Activated CD4-positive, alpha-beta T cell treated with anti-CD3 and anti-CD28 coated beads for 48 hours (primary cell): ENCODE data around the gene E2F2.

Source experiments
- DNase-seq: peaks from one replicate; pipeline ENCODE4 v3.0.0-alpha.2; 2020

The E2F2 gene

DNA sequence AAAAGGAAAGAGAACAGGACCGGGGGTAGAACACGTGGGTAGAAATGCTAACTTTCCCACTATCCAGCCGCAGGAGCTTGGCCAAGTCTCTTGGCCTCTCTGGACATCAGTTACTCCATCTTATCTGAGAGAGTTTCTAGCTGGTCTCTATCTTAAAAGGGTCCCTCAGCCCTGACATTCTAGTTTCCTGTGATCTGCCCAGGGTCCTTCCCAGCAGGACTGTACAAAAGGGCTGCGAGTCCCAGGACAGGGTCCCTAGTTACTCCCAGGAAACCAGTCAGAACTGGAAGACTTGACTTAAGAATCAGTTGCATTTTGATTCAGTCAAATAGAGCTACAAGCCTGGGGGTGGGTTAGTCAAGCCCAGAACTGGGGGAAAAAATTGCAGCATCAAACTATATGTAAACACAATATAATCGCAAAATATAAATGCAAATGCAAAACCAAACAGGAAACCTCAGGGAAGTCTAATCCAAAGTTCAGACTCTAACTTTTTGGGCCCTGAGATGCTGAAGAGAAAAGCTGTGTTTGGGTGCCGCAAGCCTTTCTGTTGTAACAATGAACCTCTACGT is 49.9 kb downstream of the E2F2 start:
- no peak for DNase-seq

DNA sequence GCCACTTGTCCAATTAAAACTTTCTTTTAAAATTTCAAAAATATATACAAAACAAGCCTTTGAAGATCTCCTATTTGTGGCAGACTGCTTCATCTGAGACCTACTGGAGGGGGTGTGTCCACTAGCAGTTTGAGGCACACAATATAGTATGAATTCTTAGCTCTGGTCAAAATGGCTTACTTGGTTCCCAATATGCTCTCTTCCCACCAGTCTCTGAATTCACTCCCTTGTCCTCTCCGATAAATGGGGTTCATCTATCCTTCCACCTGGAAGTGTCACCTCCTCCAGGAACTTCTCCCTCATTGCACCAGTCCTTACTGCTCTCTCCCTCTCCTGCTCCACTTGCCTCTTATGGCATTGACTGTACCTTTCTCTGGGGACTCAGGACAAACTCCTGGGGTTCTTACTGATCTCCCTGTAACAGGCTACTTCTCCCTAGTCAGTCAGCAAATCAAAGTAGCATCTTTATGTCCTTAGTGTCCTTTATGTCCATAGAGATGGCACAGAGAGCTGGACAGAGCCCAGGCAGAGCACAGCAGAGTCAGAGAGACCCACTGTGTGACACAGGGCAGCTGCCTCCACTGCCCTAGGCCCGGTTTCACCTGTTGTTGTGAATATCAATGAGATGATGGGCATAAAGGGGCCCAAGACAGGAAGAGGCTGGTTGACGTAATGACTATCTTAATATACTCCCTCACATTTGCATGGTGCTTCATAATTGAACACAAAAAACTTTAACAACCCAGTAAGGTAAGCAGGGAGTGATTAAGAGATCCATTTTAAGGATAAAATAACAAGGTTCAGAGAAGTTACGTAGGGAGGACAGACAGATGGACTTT is 50.6 kb downstream of the E2F2 start:
- no peak for DNase-seq

DNA sequence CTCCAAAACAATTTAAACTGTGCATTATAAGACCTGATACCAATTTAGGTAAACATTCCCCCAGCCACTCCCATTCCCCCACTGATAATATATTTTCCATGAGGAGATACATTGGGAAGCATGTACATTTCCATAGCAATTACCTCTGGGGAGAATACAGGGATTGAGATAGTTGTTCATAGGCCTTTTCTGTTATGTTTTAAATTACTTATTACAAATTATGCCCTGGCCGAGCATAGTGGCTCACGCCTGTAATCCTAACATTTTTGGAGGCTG is 51.4 kb downstream of the E2F2 start:
- no peak for DNase-seq

DNA sequence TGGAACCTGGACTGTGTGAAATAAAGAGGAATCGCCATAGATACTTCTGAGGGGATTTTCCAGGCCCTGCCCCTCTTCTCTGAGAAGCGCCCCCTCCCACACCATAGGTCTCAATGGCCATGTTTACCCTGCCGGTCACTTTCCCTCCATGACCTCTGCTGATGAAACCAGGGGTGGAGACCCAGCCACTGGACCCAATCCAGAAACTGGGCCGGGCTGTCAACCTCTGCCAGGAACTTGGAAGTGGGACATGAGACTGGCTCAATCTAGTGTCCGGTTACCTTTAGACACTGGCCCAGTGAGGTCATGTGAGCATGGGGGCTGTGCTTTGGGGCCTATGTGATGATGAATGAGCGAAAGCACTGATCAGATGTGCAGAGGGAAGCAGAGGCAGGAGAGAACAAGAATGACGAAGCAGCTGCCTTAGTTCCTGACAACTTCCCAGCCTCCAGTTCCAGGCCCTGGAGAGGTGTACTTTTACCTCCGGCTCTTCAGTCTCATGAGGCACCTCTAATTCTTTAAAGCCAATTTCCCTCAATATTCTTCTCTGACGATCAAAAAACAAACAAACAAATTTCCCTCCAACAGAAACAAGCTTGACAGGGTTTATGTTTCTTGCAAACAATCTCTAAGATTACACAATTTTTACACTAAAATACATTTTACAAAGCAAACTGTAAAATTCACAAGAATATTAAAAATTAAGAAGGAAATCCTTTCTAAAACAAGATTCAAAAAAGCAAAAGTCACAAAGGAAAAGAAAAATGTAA is 52.0 kb downstream of the E2F2 start:
- DNase-seq, result no peak

DNA sequence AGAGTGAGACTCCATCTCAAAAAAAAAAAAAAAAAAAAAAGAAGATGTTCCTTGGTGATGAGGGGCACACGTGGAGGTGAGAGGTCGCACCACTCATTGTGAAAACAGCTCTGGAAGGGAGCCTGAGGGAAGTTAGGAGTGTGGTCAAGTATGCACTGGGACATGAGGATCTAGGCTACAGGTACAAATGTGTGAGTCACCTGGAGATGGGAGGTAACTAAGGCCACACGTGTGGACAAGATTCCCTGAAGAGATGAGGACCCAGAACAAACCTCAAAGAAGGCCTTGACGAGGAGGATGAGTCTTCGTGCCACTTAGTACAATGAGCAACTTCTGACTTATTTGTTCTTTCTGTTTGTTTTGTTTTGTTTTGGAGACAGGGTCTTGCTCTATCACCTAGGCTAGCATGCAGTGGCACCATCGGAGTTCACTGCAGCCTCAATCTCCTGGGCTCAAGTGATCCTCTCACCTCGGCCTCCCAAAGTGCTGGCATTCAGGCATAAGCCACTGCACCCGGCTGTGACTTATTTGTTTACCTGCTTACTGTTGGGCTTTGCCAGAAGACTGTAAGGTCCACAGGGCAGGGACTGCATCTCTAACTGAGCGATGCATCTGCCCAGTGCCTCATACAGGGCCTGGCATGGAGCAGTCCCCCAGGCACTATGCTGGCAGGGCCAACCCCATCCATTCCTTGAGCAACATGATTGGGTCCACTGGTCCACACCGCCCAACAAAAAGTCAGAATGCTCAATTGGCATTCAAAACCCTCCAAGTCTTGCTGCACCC is 53.5 kb downstream of the E2F2 start:
- DNase-seq, result no peak

DNA sequence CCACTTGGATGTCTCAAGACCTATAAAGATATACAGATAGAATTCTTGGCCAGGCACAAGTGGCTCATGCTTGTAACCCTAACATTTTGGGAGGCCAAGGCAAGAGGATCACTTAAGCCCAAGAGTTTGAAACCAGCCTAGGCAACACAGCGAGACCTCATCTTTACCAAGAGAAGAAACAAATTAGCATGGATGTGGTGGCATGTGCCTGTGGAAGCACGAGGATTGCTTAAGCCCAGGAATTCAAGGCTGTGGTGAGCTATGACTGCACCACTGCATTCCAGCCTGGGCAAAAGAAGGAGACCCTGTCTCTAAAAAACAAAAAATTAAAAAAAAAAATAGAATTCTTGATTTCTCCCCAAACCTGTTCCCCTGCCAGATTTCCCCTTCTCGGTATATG is 55.4 kb downstream of the E2F2 start:
- no peak for DNase-seq

DNA sequence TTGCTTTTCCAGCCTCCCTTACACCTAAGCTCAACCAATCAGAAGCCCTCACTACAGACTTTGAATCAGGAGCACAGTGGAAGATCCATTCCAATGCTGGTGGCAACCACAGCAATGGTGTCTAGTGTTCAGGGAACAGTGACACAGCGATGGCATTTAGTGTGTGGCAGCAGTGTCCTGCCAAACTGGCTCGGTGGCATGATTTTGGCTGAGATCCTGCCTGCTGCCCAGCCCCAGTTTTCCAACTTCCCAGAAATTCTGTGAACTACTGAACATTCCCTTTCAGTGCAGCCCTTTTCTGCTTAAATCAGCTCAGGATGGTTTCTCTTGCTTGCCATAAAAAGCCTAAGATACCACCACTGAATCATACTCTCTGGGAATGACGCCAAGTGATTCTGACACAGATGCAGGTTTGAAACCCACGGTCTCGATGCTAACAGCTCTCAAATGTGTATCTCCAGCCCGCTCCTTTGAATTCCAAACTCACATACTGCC is 55.9 kb downstream of the E2F2 start:
- DNase-seq, result no peak

DNA sequence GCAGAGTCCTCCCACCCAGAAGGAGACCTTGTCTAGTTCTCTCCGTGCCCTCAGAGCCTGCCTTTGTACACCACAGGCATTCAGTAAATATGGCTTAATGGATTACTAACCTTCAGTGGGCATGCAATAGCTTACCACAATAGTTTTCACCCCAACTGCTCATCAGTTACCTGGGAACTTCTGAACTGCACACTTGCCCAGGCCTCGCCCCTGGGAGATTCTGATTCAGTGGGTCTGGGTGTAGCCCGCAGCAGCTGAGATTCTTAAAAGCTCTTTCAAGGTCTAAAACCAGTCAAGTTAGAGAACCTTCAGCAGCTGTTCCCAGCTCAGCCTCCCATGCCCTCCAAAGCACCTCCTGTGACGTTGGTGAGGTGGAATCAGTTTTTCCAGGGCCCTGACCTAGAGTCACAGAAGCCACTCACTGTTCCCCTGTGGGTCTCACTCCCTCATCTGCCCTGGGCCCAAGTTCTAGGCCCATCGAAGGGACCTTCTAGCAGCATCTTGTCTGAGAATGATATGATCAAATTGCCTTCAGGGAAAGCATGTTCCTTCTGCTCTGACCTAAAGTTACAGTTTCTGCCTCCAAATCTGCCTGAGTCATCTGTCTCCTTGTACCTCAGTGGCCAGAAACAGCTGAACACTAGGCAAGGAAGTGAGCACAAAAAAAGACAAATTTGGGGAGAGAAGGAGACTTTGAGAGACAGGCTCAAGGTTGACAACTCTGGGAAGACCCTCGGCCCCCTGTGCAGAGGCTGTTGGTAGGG is 57.8 kb downstream of the E2F2 start:
- DNase-seq, result no peak

DNA sequence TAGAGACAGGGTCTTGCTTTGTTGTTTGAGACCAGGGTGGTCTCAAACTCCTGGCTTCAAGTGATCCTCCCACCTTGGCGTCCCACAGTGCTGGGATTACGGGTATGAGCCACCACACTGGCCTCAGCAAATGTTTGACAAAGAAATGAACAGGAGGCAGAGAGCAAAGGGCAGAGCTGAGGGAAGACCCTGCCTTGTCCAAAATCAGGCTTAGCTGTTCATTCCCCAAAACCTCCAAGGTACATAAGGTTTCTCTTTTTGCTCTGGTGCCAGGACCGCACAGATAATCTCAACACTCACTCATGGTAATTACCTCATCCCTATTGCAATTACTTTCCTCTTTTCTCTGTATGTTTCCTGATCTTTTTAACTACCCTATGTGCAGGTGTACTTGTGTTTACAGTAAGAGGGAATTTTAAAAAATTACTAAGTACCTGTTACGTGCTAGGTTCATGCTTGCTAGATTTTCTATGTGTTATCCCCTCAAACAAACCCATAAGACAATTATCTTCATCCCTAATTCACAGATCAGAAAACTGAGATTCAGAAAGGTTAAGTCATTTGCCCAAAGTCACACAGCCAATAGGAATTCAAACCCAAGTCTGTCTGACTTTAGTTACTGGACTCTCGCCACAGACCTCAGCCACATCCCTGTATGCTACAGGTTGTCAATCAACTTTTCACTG is 58.5 kb downstream of the E2F2 start:
- no peak for DNase-seq

DNA sequence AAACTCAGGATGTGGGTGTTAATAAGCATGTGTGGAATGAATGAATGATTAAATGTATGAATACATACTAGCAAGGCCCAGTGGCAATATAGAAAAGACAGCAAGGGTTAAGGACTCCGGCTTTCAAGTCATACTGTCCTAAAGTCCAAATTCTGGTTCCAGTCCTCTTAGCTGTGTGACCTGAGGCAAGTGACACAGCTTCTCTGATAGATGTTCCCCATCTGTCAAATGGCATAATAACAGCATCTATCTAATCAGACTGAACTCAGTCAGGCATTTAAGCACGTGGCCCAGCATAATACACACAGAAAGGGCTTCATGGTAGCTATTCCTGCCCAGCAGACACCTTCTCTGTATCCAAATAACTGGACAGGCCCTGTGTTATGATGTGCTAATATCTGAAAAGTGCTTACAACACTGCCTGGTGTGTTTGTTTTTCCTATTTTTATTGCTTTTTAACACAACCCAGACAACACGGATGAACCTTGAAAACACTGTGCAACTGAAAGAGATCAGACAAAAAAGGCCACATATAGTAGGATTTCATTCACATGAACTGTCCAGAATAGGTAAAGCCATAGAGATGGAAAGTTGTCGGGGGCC is 59.5 kb downstream of the E2F2 start:
- DNase-seq, result no peak

DNA sequence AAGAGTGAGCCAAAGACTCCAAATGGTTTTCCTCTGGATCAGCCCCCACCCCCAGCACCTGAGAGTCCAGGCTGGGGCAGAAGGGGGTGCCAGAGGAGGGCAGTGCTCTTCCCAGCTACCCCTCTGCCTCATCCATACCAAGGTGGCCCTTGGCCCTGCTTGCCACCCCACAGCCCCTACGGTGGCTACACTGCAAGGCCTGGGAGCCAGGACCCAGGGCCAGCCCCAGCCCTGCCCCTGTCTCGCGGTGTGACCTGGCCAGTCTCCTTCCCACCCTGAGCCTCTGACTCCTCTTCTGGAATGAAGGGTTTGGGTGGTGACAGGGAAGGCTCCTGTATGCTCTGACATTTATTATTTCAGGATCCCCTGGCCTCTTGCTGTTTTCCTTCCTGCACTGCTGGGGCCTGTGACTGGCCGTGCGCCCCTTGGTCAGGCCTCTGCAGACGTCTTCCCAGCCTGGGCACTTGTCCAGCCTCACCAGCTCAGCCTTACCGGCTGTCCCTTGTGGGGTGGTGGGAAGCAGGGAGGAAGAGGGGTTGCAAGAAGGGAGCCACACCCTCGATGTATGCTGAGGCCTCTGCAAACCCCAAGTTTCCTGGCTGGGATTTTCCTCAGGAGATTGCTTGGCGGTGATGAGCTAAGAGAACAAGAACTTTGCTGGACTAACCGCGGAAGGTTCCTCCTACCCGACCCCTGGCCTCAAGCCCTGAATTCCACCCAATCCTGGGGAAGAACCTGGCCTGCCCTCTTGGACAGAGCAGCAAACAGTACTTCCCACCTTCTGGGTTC is 60.6 kb downstream of the E2F2 start:
- no peak for DNase-seq

DNA sequence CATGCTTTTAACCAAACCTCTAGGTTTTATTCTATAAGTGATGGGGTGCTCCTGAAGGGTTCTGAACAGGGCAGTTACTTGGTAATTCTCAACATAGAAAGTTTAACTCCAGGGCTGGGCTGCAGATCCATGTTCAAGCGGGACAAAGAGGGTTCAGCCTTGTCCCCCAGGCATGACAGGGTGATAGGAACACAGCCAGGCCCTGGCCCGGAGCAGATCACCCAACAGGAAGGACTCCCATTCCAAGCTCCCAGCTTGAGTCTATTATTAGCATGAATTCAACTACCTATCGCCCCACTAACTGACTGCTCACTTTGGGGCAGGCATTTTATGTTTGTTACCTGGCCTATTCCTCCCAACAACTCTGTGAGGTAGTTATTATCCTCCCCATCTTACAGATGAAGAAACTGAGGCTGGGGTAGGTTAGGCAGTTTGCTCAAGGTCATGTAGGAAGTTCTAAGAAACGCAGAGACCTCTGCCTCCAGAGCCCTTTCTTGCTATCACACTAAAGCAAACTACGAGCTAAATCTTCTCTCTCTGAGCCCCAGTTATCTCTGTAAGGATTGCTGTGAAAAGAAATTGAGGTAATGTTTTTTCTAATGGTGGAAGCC is 61.6 kb downstream of the E2F2 start:
- DNase-seq, result no peak

DNA sequence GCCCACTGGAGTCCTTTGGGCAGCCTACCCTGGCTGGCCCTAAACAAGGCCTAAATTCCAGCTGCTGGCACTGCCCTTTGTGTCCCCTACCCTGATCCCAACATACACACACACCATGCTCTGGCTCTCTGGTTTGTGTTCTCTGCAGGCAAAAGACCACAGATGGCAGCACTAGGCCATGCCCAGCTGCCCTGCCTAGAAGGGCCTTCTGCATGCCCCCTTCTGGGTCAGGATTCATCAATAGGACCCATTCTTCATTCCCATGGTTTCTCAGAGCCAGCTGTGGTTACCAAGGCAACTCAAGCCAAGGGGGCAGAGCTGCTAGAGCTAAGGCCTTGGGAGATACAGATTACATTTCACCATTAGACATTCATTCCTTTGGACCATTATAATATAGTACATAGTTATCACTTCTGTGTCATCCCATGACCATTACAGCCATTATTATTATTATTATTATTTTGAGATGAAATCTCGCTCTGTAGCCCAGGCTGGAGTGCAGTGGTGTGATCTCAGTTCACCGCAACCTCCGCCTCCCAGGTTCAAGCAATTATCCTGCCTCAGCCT is 64.5 kb downstream of the E2F2 start:
- DNase-seq, result no peak

DNA sequence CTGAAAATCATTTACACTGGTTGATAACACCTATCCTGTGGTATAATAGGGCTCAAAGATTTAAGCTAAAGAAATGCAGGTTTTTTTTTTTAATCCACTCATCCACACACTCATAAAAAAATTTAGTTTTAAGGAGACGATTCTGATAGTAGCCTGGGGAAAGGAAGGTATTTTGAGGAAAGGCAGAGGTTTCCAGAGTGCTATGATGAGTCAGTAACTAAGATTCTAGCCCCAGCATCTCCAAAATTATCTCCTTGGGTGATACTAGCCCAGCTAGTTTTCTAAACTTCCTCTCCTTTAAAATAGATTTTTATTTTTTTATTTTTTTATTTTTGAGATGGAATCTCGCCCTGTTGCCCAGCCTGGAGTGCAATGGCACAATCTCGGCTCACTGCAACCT is 67.7 kb downstream of the E2F2 start:
- no peak for DNase-seq

DNA sequence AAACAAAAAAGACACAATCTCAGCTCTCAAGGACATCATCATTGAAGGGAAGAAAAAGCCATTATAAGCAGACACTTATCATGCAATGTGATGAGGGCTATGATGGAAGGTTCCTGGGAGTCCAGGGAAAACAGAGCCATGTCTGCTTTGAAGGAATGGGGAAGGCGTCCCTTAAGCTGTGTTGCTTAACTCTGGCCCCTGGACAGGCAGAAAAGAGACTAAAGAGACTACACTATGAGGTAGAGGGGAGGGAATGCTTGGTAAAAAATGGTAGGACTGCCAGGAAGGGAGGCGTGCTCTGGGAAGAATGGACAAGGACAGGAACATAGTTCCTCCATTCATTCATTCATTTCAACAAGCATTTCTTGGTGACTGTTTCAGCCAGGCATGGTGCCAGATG is 68.3 kb downstream of the E2F2 start:
- DNase-seq, result no peak

DNA sequence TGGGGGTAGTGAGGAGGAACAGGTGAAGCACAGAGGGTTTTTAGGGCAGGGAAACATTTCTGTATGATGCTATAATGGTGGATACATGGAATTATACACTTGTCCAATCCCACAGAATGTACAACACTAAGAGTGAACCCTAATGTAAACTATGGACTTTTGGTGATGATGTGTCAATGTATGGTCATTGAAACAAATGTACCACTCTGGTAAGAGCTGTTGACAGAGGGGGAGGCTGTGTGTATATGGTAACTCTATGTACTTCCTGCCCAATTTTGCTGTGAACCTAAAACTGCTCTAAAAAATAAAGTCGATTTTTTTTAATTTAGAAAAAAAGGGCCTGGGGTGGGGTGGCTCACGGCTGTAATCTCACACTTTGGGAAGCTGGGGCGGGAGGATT is 70.0 kb downstream of the E2F2 start:
- no peak for DNase-seq

DNA sequence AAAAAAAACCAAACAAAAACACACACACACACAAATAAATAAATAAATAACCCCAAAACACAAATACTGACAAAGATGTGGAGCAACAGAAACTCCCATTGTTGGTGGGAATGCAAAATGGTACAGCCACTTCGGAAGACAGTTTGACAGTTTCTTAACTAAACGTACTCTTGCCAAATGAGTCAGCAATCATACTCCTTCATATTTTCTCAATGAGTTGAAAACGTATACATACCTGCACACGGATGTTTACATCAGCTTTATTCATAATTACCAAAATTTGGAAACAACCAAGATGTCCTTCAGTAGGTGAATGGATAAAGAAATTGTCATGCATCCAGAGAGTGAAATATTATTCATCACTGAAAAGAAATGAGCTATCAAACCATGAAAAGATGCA is 70.5 kb downstream of the E2F2 start:
- no peak for DNase-seq

DNA sequence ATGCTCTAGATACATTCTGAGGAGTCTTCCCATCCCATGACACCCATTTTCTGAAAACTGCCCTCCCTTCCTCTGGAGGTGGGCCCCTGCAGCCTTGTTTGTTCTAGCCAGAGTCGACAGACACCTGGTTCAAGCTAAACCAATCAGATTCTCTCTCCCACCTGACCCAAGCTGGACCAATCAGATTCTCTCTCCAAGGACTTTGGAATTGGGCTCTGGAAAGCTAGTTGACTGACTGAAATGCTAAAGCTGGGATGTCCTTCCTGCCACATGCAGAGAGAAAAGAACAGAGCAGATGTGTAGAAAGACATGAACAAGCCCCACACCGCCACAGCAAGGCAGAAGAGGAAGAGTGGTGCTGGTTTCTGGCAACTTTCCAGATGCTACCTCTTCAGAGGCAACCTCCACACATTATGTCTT is 71.7 kb downstream of the E2F2 start:
- DNase-seq, result no peak
